ENCODE data around the gene GLRX5. TPM values are rescaled to one million over a fixed set of nuclear protein-coding genes. Genes with fewer than 3 reads are reported as not detected.
A peak's percentile ranks its signal among the peaks of the same experiment; 100 is the strongest.

GLRX5 gene
- total RNA-seq, 2 donors from 2014 or later: 62.4 to 63.4 TPM

DNA sequence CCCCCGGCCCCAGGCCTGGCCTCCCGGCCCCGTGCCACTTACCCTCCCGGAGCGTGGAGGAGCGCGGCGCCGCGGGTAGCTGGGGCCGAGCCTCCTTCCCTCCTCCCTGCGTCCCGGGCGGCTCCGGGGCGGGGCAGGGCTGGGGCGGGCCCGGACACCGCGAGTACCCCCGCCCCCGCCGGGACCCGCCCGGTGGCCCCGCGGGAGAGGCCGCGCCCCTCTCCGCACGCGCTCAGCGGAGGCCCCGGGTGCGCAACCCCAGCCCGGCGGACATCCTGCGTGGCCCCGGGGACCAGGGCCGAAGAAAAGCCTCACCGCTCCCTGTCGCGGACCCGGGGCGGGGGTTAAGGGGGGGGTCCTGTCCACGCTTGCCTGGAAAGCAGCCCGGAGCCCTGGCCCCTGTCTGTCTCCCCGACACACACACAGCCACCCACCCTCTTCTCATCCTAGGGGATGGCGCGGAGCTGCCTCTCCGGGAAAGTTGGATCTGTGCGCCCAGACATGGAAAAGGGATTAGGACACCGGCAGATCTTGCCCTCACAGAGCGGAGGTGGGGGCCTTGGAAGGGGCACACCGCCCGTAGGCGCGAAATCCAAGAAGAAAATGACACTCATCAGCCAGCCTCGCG, 18.2 kb upstream of the GLRX5 start, which contains the start of gene SYNE3:
Gene SYNE3, minus strand, starts transcription at position 97 of the 628 bp plus-strand sequence. CDS start 40,829 bp downstream, outside the sequence.
- peak; percentile 71 for DNase-seq
- H3K27ac Mint-ChIP-seq: peak within 1 kb of the TSS; percentile 61
- peak within 1 kb of the TSS; percentile 19 for H3K27ac ChIP-seq (ENCODE audit: low read depth, low read length)

DNA sequence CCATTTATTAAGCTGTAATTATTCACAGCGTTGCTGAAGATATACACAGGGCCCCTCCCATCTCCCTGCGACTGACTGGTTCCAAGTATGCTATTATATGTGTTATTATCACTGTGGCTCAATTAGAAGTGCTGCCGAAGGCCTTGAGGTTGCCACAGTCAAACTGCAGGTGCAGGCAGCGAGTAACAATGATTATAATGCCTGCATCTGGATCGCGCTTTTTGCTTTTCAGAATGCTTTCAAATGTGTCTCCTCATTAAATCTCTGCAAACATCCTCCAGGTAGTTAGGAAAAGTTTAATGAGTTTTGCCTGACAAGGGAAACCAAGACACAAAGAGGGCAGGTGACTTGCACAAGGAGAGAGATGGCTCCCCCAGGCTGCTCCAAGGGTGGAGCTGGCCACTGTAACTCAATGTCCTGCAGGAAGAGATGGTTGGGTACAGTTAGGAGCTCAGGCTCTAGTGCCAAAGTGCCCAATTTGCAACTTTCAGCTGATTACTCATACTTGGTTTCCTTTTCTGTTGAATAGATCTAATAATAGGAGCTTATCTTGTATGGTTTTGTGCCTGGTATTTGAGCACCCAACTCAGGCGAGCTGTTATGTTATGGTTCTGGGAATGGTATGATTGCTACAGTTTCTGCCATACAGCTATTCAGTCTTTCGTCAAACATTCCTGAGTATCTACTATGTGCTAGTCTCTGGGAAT, 16.7 kb upstream of the GLRX5 start:
- no peak overlapping the region for H3K4me3 ChIP-seq (ENCODE audit: low read length)
- H3K4me1 ChIP-seq (ENCODE audit: control insufficient read depth, insufficient read depth, low read length): peaks cover 19% of the 10 kb centered on the region
- H3K9me3 ChIP-seq (ENCODE audit: control insufficient read depth, low read length): no peaks in the 10 kb centered on the region
- 89 to 93% methylated on average over 4 to 8 of the region's 8 CpGs for WGBS, 2 experiments (ENCODE audit: insufficient coverage in 1 of 2, insufficient read length in 1 of 2)
- Mint-ChIP-seq H3K36me3 (ENCODE audit: low read depth) (no peaks in the 10 kb centered on the region), H3K27ac (no peak overlapping the region), H3K4me3 (no peak overlapping the region), H3K4me1 (peaks cover 19% of the 10 kb centered on the region), H3K9me3 (no peaks in the 10 kb centered on the region), H3K27me3 (ENCODE audit: insufficient read depth) (peaks cover 33% of the 10 kb centered on the region)
- H3K36me3 ChIP-seq (ENCODE audit: control insufficient read depth, insufficient read depth, low read length): no peaks in the 10 kb centered on the region
- H3K27ac ChIP-seq (ENCODE audit: low read depth, low read length): no peak overlapping the region
- TF ChIP-seq, protein P1, sequence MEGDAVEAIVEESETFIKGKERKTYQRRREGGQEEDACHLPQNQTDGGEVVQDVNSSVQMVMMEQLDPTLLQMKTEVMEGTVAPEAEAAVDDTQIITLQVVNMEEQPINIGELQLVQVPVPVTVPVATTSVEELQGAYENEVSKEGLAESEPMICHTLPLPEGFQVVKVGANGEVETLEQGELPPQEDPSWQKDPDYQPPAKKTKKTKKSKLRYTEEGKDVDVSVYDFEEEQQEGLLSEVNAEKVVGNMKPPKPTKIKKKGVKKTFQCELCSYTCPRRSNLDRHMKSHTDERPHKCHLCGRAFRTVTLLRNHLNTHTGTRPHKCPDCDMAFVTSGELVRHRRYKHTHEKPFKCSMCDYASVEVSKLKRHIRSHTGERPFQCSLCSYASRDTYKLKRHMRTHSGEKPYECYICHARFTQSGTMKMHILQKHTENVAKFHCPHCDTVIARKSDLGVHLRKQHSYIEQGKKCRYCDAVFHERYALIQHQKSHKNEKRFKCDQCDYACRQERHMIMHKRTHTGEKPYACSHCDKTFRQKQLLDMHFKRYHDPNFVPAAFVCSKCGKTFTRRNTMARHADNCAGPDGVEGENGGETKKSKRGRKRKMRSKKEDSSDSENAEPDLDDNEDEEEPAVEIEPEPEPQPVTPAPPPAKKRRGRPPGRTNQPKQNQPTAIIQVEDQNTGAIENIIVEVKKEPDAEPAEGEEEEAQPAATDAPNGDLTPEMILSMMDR (conservative IDR thresholded peaks at IDR 0.05): no peak
- H3K27me3 ChIP-seq (ENCODE audit: control insufficient read depth, insufficient read depth, low read length, poor library complexity, severe bottlenecking): peaks cover 3% of the 10 kb centered on the region
- no peak for DNase-seq
- H3K9ac ChIP-seq (ENCODE audit: extremely low read depth, low read length, poor library complexity, severe bottlenecking): no peak overlapping the region

More for the DNA sequence above, 18.2 kb upstream of the GLRX5 start, which contains the start of gene SYNE3:
- Histone ChIP-seq H3K9me3 (ENCODE audit: control insufficient read depth, low read length) (no peaks in the 10 kb centered on the region), H3K27me3 (ENCODE audit: control insufficient read depth, insufficient read depth, low read length, poor library complexity, severe bottlenecking) (peaks cover 3% of the 10 kb centered on the region), H3K36me3 (ENCODE audit: control insufficient read depth, insufficient read depth, low read length) (no peaks in the 10 kb centered on the region), H3K4me3 (ENCODE audit: low read length) (peak within 1 kb of the TSS; percentile 82), H3K4me1 (ENCODE audit: control insufficient read depth, insufficient read depth, low read length) (peaks cover 14% of the 10 kb centered on the region), H3K9ac (ENCODE audit: extremely low read depth, low read length, poor library complexity, severe bottlenecking) (peak within 1 kb of the TSS; percentile 40)
- Mint-ChIP-seq H3K36me3 (ENCODE audit: low read depth) (no peaks in the 10 kb centered on the region), H3K9me3 (no peaks in the 10 kb centered on the region), H3K4me1 (peaks cover 14% of the 10 kb centered on the region), H3K4me3 (peak within 1 kb of the TSS; percentile 53), H3K27me3 (ENCODE audit: insufficient read depth) (peaks cover 33% of the 10 kb centered on the region)
- TF ChIP-seq, protein P1 (conservative IDR thresholded peaks at IDR 0.05): no peak
- 14 to 49% methylated on average over 14 to 60 of the region's 60 CpGs for WGBS, 2 experiments (ENCODE audit: insufficient coverage in 1 of 2, insufficient read length in 1 of 2)

DNA sequence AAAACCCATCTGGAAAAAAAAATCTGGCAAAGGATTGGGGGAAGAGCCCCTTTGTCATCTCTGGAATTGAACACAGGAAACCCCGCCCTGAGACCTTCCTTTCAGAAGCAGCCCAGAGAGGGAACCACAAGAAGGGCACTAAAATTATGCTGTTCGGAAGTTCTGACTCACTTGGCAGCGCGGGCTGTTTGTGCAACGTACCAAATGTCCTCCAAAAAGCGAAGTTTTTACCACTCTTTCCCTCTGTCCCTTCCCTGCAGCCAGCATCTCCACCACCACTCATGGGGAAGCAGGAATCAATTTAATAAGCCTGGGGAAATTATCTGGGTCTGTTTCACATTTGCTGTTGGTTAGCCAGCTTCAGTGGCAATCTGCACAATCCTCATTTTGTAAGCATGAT, 15.2 kb upstream of the GLRX5 start:
- Histone ChIP-seq H3K4me1 (ENCODE audit: control insufficient read depth, insufficient read depth, low read length) (peaks cover 27% of the 10 kb centered on the region), H3K4me3 (ENCODE audit: low read length) (no peak overlapping the region), H3K36me3 (ENCODE audit: control insufficient read depth, insufficient read depth, low read length) (no peaks in the 10 kb centered on the region), H3K9me3 (ENCODE audit: control insufficient read depth, low read length) (no peaks in the 10 kb centered on the region), H3K9ac (ENCODE audit: extremely low read depth, low read length, poor library complexity, severe bottlenecking) (no peak overlapping the region), H3K27ac (ENCODE audit: low read depth, low read length) (no peak overlapping the region), H3K27me3 (ENCODE audit: control insufficient read depth, insufficient read depth, low read length, poor library complexity, severe bottlenecking) (peaks cover 3% of the 10 kb centered on the region)
- TF ChIP-seq, protein P1 (conservative IDR thresholded peaks at IDR 0.05): no peak
- H3K9me3 Mint-ChIP-seq: no peaks in the 10 kb centered on the region
- no peak overlapping the region for H3K4me3 Mint-ChIP-seq
- no peaks in the 10 kb centered on the region for H3K36me3 Mint-ChIP-seq (ENCODE audit: low read depth)
- H3K27ac Mint-ChIP-seq: no peak overlapping the region
- WGBS, 2 experiments (ENCODE audit: insufficient coverage in 1 of 2, insufficient read length in 1 of 2): 86 to 92% methylated on average over 6 of the region's 6 CpGs
- no peak for DNase-seq
- peaks cover 33% of the 10 kb centered on the region for H3K27me3 Mint-ChIP-seq (ENCODE audit: insufficient read depth)
- H3K4me1 Mint-ChIP-seq: peaks cover 30% of the 10 kb centered on the region

Measured in endodermal cell (in vitro differentiated cells).